ENCODE measurements around the gene SLC44A5. TPM values are rescaled to one million over a fixed set of nuclear protein-coding genes. Genes with fewer than 3 reads are reported as not detected.
"Not testable (repeated sequence)": the region's sequence is repeated elsewhere in the genome, so short reads cannot be mapped to it uniquely, and the experiment has no call there.

The SLC44A5 gene
- total RNA-seq, 2 donors from 2014 or later = 0.70 TPM; not detected in 1

DNA sequence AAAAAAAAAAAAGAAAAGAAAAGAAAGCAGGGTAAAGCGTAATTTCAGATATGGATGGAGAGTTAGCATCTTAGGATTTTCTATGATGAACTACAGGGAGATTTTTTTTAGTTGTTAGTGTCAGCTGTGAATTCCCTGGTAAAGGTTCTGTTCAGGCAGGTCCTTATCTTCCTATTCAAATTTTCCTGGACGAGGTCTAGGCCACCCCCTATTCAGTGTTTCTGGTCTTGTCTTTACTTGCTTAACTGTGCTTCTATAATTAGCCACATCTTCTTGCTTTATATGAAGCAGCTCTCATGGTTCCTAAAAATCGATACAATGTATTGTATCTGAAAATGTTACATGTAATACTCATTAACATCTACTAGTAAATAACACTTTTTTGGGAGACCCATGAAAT is 318.9 kb downstream of the SLC44A5 start:
- Mint-ChIP-seq H3K4me1 (ENCODE audit: low read depth) (no peaks in the 10 kb centered on the region), H3K9me3 (peaks cover 0 to 4% of the 10 kb centered on the region in 2 donors), H3K4me3 (no peak overlapping the region), H3K27me3 (ENCODE audit: low read depth) (no peaks in the 10 kb centered on the region), H3K36me3 (ENCODE audit: insufficient read depth in 2 of 2) (no peaks in the 10 kb centered on the region), H3K27ac (no peak overlapping the region)
- ATAC-seq (replicated peaks in 1 of 2) (no peak), DNase-seq (no peak)

- Mint-ChIP-seq H3K27ac (no peak overlapping the region), H3K9me3 (peaks cover 0 to 2% of the 10 kb centered on the region in 2 donors), H3K27me3 (ENCODE audit: low read depth) (peaks cover 11% of the 10 kb centered on the region), H3K36me3 (ENCODE audit: insufficient read depth in 2 of 2) (no peaks in the 10 kb centered on the region), H3K4me1 (ENCODE audit: low read depth) (no peaks in the 10 kb centered on the region), H3K4me3 (no peak overlapping the region)
- ATAC-seq (replicated peaks in 1 of 2) = no peak
- DNase-seq = no peak
These were observed 334.5 kb downstream of the SLC44A5 start for GRCh38 chr1:75276385-75276784.

DNA sequence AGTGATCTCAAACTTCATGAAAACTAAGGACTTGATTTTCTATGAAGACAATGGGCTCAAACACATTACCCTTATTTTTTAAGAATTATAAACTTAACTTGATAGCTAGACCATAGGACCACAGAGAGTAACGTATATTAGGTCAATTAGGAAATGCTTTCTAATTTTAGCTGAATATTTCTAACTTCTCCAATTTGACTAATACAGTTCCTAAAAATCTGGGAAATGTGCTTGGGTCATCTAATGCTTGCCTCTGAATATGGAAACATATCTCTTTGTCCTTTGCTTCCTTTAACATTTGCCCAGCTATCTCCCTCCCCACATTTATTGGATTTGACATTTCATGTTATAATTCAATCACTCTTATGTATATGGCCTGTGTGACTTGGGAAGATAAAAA is 335.3 kb downstream of the SLC44A5 start:
- Mint-ChIP-seq H3K27me3 (ENCODE audit: low read depth) (peaks cover 11% of the 10 kb centered on the region), H3K36me3 (ENCODE audit: insufficient read depth in 2 of 2) (no peaks in the 10 kb centered on the region), H3K27ac (no peak overlapping the region), H3K9me3 (peaks cover 0 to 3% of the 10 kb centered on the region in 2 donors), H3K4me1 (ENCODE audit: low read depth) (no peaks in the 10 kb centered on the region), H3K4me3 (no peak overlapping the region)
- DNase-seq (no peak), ATAC-seq (replicated peaks in 1 of 2) (no peak)

GRCh38 chr1:75274920-75275506 is 335.9 kb downstream of the SLC44A5 start:
- H3K27me3 Mint-ChIP-seq (ENCODE audit: low read depth) = peaks cover 11% of the 10 kb centered on the region
- H3K4me3 Mint-ChIP-seq = no peak overlapping the region
- H3K27ac Mint-ChIP-seq = no peak overlapping the region
- H3K36me3 Mint-ChIP-seq (ENCODE audit: insufficient read depth in 2 of 2) = no peaks in the 10 kb centered on the region
- H3K9me3 Mint-ChIP-seq = peaks cover 0 to 3% of the 10 kb centered on the region in 2 donors
- DNase-seq (no peak), ATAC-seq (replicated peaks in 1 of 2) (no peak)
- H3K4me1 Mint-ChIP-seq (ENCODE audit: low read depth) = no peaks in the 10 kb centered on the region

GRCh38 chr1:75273110-75273509 is 337.8 kb downstream of the SLC44A5 start:
- peaks cover 11% of the 10 kb centered on the region for H3K27me3 Mint-ChIP-seq (ENCODE audit: low read depth)
- no peak overlapping the region for H3K4me3 Mint-ChIP-seq
- peaks cover 0 to 3% of the 10 kb centered on the region in 2 donors for H3K9me3 Mint-ChIP-seq
- H3K4me1 Mint-ChIP-seq (ENCODE audit: low read depth) = no peaks in the 10 kb centered on the region
- no peak overlapping the region for H3K27ac Mint-ChIP-seq
- no peaks in the 10 kb centered on the region for H3K36me3 Mint-ChIP-seq (ENCODE audit: insufficient read depth in 2 of 2)
- no peak for ATAC-seq (replicated peaks in 1 of 2)
- no peak for DNase-seq

- Mint-ChIP-seq H3K36me3 (ENCODE audit: insufficient read depth in 2 of 2) (no peaks in the 10 kb centered on the region), H3K4me1 (ENCODE audit: low read depth) (no peaks in the 10 kb centered on the region), H3K27me3 (ENCODE audit: low read depth) (no peaks in the 10 kb centered on the region), H3K4me3 (no peak overlapping the region), H3K27ac (no peak overlapping the region), H3K9me3 (peaks cover 0 to 1% of the 10 kb centered on the region in 2 donors)
- DNase-seq (no peak), ATAC-seq (replicated peaks in 1 of 2) (peak in 1 of 2 donors; percentile 43)
These were observed 345.1 kb downstream of the SLC44A5 start for GRCh38 chr1:75265792-75266191.

GRCh38 chr1:75264112-75264511 is 346.8 kb downstream of the SLC44A5 start:
- no peak for ATAC-seq (replicated peaks in 1 of 2)
- DNase-seq = no peak

DNA sequence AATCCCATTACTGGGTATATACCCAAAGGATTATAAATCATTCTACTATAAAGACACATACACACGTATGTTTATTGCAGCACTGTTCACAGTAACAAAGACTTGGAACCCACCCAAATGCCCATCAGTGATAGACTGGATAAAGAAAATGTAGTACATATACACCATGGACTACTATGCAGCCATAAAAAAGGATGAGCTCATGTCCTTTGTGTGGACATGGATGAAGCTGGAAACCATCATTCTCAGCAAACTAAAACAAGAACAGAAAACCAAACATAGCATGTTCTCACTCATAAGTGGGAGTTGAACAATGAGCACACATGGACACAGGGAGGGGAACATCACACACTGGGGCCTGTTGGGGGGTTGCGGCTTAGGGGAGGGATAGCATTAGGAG is 347.3 kb downstream of the SLC44A5 start:
- not testable (repeated sequence) for H3K4me1 Mint-ChIP-seq (ENCODE audit: low read depth); H3K36me3 Mint-ChIP-seq (ENCODE audit: insufficient read depth in 2 of 2); DNase-seq; ATAC-seq (replicated peaks in 1 of 2); H3K27ac Mint-ChIP-seq; H3K4me3 Mint-ChIP-seq; H3K27me3 Mint-ChIP-seq (ENCODE audit: low read depth); H3K9me3 Mint-ChIP-seq

More at GRCh38 chr1:75264112-75264511, 346.8 kb downstream of the SLC44A5 start:
- peaks cover 1 to 3% of the 10 kb centered on the region in 2 donors for H3K9me3 Mint-ChIP-seq
- no peaks in the 10 kb centered on the region for H3K27me3 Mint-ChIP-seq (ENCODE audit: low read depth)
- H3K4me1 Mint-ChIP-seq (ENCODE audit: low read depth) = no peaks in the 10 kb centered on the region
- no peak overlapping the region for H3K27ac Mint-ChIP-seq
- no peak overlapping the region for H3K4me3 Mint-ChIP-seq
- no peaks in the 10 kb centered on the region for H3K36me3 Mint-ChIP-seq (ENCODE audit: insufficient read depth in 2 of 2)

- not testable (repeated sequence) for H3K4me3 Mint-ChIP-seq; H3K36me3 Mint-ChIP-seq (ENCODE audit: insufficient read depth in 2 of 2); ATAC-seq (replicated peaks in 1 of 2); H3K4me1 Mint-ChIP-seq (ENCODE audit: low read depth); H3K9me3 Mint-ChIP-seq; H3K27me3 Mint-ChIP-seq (ENCODE audit: low read depth); DNase-seq; H3K27ac Mint-ChIP-seq
These were observed 349.0 kb downstream of the SLC44A5 start for GRCh38 chr1:75261946-75262345.

DNA sequence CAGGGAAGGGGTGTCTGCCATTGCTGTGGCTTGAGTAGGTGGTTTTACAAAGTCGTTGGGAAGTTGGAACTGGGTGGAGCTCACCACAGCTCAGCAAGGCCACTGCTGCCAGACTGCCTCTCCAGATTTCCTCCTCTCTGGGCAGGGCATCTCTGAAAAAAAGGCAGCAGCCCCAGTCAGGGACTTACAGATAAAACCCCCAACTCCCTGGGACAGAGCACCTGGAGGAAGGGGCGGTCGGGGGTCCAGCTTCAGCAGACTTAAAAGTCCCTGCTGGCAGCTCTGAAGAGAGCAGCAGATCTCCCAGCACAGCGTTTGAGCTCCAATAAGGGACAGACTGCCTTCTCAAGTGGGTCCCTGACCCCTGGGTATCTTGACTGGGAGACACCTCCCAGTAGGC is 352.6 kb downstream of the SLC44A5 start:
- H3K9me3 Mint-ChIP-seq = peaks cover 1 to 3% of the 10 kb centered on the region in 2 donors
- H3K27me3 Mint-ChIP-seq (ENCODE audit: low read depth) = no peaks in the 10 kb centered on the region
- DNase-seq (no peak), ATAC-seq (replicated peaks in 1 of 2) (no peak)
- H3K4me3 Mint-ChIP-seq = no peak overlapping the region
- H3K36me3 Mint-ChIP-seq (ENCODE audit: insufficient read depth in 2 of 2) = no peaks in the 10 kb centered on the region
- no peaks in the 10 kb centered on the region for H3K4me1 Mint-ChIP-seq (ENCODE audit: low read depth)
- H3K27ac Mint-ChIP-seq = no peak overlapping the region

GRCh38 chr1:75257424-75257823 is 353.5 kb downstream of the SLC44A5 start:
- Mint-ChIP-seq H3K27me3 (ENCODE audit: low read depth) (no peaks in the 10 kb centered on the region), H3K9me3 (peaks cover 1 to 3% of the 10 kb centered on the region in 2 donors), H3K4me1 (ENCODE audit: low read depth) (no peaks in the 10 kb centered on the region), H3K36me3 (ENCODE audit: insufficient read depth in 2 of 2) (no peaks in the 10 kb centered on the region), H3K27ac (no peak overlapping the region), H3K4me3 (no peak overlapping the region)
- ATAC-seq (replicated peaks in 1 of 2) = no peak
- DNase-seq = no peak

DNA sequence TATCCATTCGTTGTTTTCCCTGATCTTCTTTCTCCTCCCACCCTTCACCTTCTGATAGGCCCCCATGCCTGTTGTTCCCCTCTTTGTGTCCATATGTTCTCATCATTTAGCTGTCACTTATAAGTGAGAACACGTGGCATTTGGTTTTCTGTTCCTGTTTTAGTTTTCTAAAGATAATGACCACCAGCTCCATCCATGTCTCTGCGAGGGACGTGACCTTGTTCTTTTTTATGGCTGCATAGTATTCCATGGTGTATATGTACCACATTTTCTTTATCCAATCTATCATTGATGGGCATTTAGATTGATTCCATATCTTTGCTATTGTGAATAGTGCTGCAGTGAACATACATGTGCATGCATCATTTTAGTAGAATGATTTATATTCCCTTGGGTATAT is 360.8 kb downstream of the SLC44A5 start:
- H3K27me3 Mint-ChIP-seq (ENCODE audit: low read depth); H3K9me3 Mint-ChIP-seq; H3K4me3 Mint-ChIP-seq; H3K27ac Mint-ChIP-seq; DNase-seq; ATAC-seq (replicated peaks in 1 of 2); H3K4me1 Mint-ChIP-seq (ENCODE audit: low read depth); H3K36me3 Mint-ChIP-seq (ENCODE audit: insufficient read depth in 2 of 2): not testable (repeated sequence)

- Mint-ChIP-seq H3K9me3 (no peaks in the 10 kb centered on the region), H3K36me3 (ENCODE audit: insufficient read depth in 2 of 2) (no peaks in the 10 kb centered on the region), H3K27ac (no peak overlapping the region), H3K4me1 (ENCODE audit: low read depth) (no peaks in the 10 kb centered on the region), H3K27me3 (ENCODE audit: low read depth) (no peaks in the 10 kb centered on the region), H3K4me3 (no peak overlapping the region)
- ATAC-seq (replicated peaks in 1 of 2) = no peak
- DNase-seq = no peak
These were observed 365.7 kb downstream of the SLC44A5 start for GRCh38 chr1:75245239-75245638.

- no peak for ATAC-seq (replicated peaks in 1 of 2)
- no peak for DNase-seq
- no peak overlapping the region for H3K4me3 Mint-ChIP-seq
- no peaks in the 10 kb centered on the region for H3K36me3 Mint-ChIP-seq (ENCODE audit: insufficient read depth in 2 of 2)
- H3K4me1 Mint-ChIP-seq (ENCODE audit: low read depth) = no peaks in the 10 kb centered on the region
- no peaks in the 10 kb centered on the region for H3K27me3 Mint-ChIP-seq (ENCODE audit: low read depth)
- no peak overlapping the region for H3K27ac Mint-ChIP-seq
- H3K9me3 Mint-ChIP-seq = no peaks in the 10 kb centered on the region
These were observed 367.8 kb downstream of the SLC44A5 start for GRCh38 chr1:75243124-75243523.
